ENCODE data around the gene PTPRM.

DNA sequence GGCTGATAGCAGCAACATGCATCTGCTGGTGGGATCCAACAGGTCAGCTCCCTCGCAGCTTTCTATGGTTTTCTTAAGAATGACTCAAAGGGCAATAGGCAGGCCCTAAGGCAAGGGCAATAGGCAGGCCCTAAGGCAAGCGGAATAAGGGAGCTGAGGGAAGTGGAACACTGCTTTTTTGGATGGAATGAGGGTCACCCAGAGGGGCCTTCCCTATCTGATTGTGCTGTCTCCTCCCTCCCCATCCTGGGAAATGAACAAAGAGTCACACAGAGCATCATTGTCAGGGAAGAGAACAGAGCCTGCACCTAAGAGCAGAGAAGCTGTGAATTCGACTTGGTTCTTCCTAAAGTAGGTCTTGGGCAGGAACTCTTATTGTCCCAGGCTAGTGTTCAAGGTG lies 43.3 kb upstream of the PTPRM start:
- TF ChIP-seq, protein P1, sequence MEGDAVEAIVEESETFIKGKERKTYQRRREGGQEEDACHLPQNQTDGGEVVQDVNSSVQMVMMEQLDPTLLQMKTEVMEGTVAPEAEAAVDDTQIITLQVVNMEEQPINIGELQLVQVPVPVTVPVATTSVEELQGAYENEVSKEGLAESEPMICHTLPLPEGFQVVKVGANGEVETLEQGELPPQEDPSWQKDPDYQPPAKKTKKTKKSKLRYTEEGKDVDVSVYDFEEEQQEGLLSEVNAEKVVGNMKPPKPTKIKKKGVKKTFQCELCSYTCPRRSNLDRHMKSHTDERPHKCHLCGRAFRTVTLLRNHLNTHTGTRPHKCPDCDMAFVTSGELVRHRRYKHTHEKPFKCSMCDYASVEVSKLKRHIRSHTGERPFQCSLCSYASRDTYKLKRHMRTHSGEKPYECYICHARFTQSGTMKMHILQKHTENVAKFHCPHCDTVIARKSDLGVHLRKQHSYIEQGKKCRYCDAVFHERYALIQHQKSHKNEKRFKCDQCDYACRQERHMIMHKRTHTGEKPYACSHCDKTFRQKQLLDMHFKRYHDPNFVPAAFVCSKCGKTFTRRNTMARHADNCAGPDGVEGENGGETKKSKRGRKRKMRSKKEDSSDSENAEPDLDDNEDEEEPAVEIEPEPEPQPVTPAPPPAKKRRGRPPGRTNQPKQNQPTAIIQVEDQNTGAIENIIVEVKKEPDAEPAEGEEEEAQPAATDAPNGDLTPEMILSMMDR (IDR thresholded peaks at IDR 0.05; ENCODE audit: borderline replicate concordance, extremely low read depth, low read length, poor library complexity, severe bottlenecking) = no peak
- no peak for TF ChIP-seq EZH2 (IDR thresholded peaks at IDR 0.05; ENCODE audit: borderline replicate concordance, low read depth, low read length, severe bottlenecking)

Data from DND-41 (cell line).